LNCaP clone FGC (cell line): ENCODE measurements around the gene TP53RK.

Experiments
- DNase-seq: peaks from one replicate; pipeline ENCODE4 v3.0.0-alpha.2; 2011; ENCODE audit warnings: low read depth
- H3K4me3 ChIP-seq: 2 replicates; pipeline ENCODE4 v1.5.1; 2011; ENCODE audit warnings: mild to moderate bottlenecking, low read depth, low read length, control low read depth
- CTCF ChIP-seq: IDR thresholded peaks from 2 replicates; pipeline ENCODE4 v1.5.1; 2012; ENCODE audit warnings: mild to moderate bottlenecking; ENCODE audit not compliant: control insufficient read depth, insufficient read depth; ENCODE audit errors: extremely low read depth

Gene TP53RK

GRCh38 chr20:46640044-46640443, 49.2 kb downstream of the TP53RK start:
- TF ChIP-seq CTCF, result no peak
- H3K4me3 ChIP-seq, result no peak overlapping the region
- no peak for DNase-seq

- no peak for TF ChIP-seq CTCF
- no peak for DNase-seq
- H3K4me3 ChIP-seq, result no peak overlapping the region
Measured at GRCh38 chr20:46639587-46639986, 49.7 kb downstream of the TP53RK start.

GRCh38 chr20:46638898-46639274, 50.4 kb downstream of the TP53RK start:
- no peak for DNase-seq
- no peak for TF ChIP-seq CTCF
- no peak overlapping the region for H3K4me3 ChIP-seq

GRCh38 chr20:46638134-46638897, 50.9 kb downstream of the TP53RK start:
- DNase-seq, result no peak
- no peak for TF ChIP-seq CTCF
- no peak overlapping the region for H3K4me3 ChIP-seq

GRCh38 chr20:46637427-46638133, 51.7 kb downstream of the TP53RK start:
- DNase-seq, result no peak
- no peak overlapping the region for H3K4me3 ChIP-seq
- no peak for TF ChIP-seq CTCF

- no peak overlapping the region for H3K4me3 ChIP-seq
- no peak for DNase-seq
- TF ChIP-seq CTCF, result no peak
Measured at GRCh38 chr20:46637020-46637419, 52.2 kb downstream of the TP53RK start.
